Measurements from ENCODE around the gene KIAA1217.

- TF ChIP-seq POLR2A (IDR thresholded peaks at IDR 0.05) (no peak), CTCF (IDR thresholded peaks at IDR 0.05) (no peak), POLR2AphosphoS5 (IDR thresholded peaks at IDR 0.05; ENCODE audit: insufficient read depth in 1 of 2, low read depth in 1 of 2) (no peak)
Observed at GRCh38 chr10:24574578-24575155, 365.7 kb downstream of the KIAA1217 start.
